BLaER1 treated with 17β-estradiol and CSF1 and Interleukin-3, amounts not matched to agents 10 nM and 100 nM (cell line): ENCODE measurements around the gene AIFM2.
"Not testable (repeated sequence)": the region's sequence is repeated elsewhere in the genome, so short reads cannot be mapped to it uniquely, and the experiment has no call there.

ENCODE experiments used
- H3K27ac ChIP-seq, 11 experiments: shearing (Covaris generic); formaldehyde crosslinking; 2 replicates each; pipeline ENCODE4 v1.8.1; 2022
- H3K27me3 ChIP-seq, 11 experiments: shearing (Covaris generic); formaldehyde crosslinking; 2 replicates each; pipeline ENCODE4 v1.8.1; 2022
- H3K36me3 ChIP-seq, 11 experiments: shearing (Covaris generic); formaldehyde crosslinking; 2 replicates each; pipeline ENCODE4 v1.8.1; 2022
- H3K4me1 ChIP-seq, 10 experiments: shearing (Covaris generic); formaldehyde crosslinking; 2 replicates each; pipeline ENCODE4 v1.8.1; 2022
- H3K4me2 ChIP-seq, 11 experiments: shearing (Covaris generic); formaldehyde crosslinking; 2 replicates each; pipeline ENCODE4 v1.8.1; 2022
- H3K4me3 ChIP-seq, 10 experiments: shearing (Covaris generic); formaldehyde crosslinking; 2 replicates each; pipeline ENCODE4 v1.8.1; 2022
- H3K9ac ChIP-seq, 11 experiments: shearing (Covaris generic); formaldehyde crosslinking; 2 replicates each; pipeline ENCODE4 v1.8.1; 2022
- H3K9me3 ChIP-seq, 11 experiments: shearing (Covaris generic); formaldehyde crosslinking; replicated peaks in 1 of 11; 2 replicates each; pipeline ENCODE4 v1.8.1; 2022
- H4K20me1 ChIP-seq, 11 experiments: shearing (Covaris generic); formaldehyde crosslinking; 2 replicates each; pipeline ENCODE4 v1.8.1; 2022
- Cebpa-rat ChIP-seq, 11 experiments: shearing (Covaris generic); IDR thresholded peaks; 2 replicates each; pipeline ENCODE4 v1.8.1; 2022

AIFM2 gene

DNA sequence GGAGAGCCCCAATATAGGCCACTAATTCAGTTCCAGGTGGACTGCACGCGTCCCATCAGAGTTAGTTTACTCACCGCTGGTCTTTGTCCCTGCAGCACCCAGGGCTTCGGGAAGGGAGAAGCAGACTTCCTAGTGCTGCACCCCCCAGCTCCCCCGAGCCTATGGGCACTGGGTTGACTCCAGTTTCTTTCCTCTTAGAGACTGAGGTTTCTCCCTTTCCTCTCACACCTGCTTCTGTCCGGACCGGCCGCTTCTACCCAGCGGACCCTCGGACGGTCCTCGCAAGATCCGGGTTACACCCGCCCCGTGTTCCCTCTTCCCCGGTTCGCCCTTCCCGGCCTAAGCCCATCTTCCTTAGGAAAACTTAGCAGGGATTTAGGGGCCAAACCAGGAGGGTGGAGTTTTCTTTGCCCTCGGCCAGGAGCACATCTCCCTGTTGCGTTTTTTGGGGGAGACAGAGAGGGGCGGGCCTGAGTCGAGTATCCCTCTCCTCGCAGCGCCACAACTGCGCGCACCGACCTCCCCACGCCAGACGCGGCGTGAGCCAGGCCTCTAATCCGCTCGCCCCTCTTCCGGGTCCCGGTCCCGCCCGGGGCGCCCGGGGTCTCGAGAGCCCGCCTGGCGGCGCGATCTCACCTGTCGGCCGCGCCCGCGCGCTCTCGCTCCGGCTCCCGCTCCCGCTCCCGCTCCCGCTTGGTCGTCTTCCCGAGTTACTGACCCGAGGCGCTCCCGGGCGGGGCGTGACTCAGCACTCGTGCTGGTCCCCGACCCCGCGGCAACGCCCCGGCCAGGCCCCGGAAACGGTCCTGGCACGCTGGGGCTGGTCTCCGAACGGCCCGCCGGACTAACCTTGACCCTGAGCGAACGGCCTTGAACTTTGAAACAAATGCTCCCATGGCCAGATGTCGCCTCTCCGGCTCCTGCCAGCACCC lies at the start of gene AIFM2:
AIFM2 (minus strand) TSS at position 728 of the 932 bp plus-strand sequence. CDS start 8,741 bp downstream, outside the sequence.
- H4K20me1 ChIP-seq = peaks cover 0 to 13% (median 0%) of the 10 kb centered on the region in 11 experiments; a peak in 4 of 22 replicates
- peaks cover 0 to 29% (median 25%) of the 10 kb centered on the region in 11 experiments; a peak in 17 of 22 replicates for H3K27me3 ChIP-seq
- peaks cover 26 to 47% (median 36%) of the 10 kb centered on the region in 10 experiments for H3K4me1 ChIP-seq
- no peaks in the 10 kb centered on the region for H3K9me3 ChIP-seq
- peaks cover 0 to 13% (median 0%) of the 10 kb centered on the region in 11 experiments; a peak in 2 of 22 replicates for H3K36me3 ChIP-seq
- H3K4me2 ChIP-seq = peak within 1 kb of the TSS; percentile 90 to 99 (median 97)
- H3K4me3 ChIP-seq = peak within 1 kb of the TSS; percentile 63 to 79 (median 70)
- TF ChIP-seq Cebpa-rat (IDR thresholded peaks at IDR 0.05) = no peak
- peak within 1 kb of the TSS; percentile 57 to 90 (median 82) for H3K27ac ChIP-seq
- H3K9ac ChIP-seq = peak within 1 kb of the TSS; percentile 74 to 88 (median 83)

DNA sequence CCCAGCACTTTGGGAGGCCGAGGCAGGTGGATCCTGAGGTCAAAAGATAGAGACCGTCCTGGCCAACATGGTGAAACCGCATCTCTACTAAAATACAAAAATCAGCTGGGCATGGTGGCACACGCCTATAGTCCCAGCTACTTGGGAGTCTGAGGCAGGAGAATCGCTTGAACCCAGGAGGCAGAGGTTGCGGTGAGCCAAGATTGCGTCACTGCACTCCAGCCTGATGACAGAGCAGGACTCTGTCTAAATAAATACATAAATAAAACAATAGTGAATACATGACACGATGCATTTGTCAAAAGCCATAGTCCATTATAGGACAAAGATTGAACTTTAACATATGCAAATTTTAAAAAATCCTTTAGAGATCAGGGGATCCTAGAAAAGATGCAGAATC lies 46.6 kb upstream of the AIFM2 start:
- not testable (repeated sequence) for H3K4me2 ChIP-seq, H4K20me1 ChIP-seq, H3K27me3 ChIP-seq, H3K9ac ChIP-seq, H3K4me3 ChIP-seq, H3K27ac ChIP-seq, H3K36me3 ChIP-seq
- Histone ChIP-seq H3K9me3 (peaks cover 0 to 19% (median 12%) of the 10 kb centered on the region in 11 experiments; a peak in 16 of 22 replicates), H3K4me1 (peaks cover 2 to 12% (median 7%) of the 10 kb centered on the region in 10 experiments; a peak in 18 of 20 replicates)

DNA sequence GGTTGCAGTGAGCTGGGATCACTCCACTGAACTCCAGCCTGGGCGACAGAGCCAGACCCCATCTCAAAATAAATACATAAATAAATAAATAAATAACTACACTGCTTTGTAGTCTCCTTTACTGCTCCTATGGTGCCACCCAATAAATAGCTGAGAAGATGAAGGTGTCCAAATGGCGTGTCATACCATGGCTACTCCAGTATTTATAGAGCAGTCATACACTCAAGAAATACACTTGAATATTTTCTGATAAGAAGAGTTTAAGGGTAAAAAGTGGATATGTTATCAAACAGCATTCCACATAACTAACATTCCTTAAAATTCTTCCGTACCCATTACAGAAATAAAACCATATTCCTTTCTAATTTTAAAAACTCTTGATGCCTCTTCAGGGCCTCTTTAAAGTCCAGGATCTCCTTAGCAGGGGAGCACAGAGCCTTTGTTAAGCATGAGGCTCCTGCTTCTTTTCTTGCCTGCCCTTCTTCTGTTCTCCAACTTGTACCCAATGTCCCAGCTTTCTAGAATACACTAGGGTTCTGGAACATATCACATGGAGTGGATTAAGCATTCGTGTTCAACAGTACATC lies 45.6 kb upstream of the AIFM2 start:
- no peaks in the 10 kb centered on the region for H3K27me3 ChIP-seq
- no peak for TF ChIP-seq Cebpa-rat (IDR thresholded peaks at IDR 0.05)

DNA sequence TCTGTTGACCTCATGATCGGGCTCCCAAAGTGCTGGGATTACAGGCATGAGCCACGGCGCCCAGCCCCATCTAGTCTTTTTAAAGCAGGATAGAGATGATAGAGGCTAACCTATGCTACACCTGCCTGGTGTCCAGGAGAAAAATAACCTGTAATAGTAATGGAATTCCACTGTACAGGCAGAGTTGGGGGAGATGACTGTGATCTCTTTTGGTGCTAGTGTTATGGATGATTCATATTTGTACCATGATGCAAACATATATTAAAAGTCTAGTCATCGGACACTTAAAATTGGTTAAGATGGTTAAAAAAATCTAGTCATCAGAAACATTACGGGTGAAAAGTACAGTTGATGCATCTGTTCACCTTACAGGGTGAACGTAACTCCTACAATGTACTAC lies 43.8 kb upstream of the AIFM2 start:
- no peaks in the 10 kb centered on the region for H3K27me3 ChIP-seq
- H3K4me1 ChIP-seq = peaks cover 7 to 14% (median 10%) of the 10 kb centered on the region in 10 experiments; a peak in 19 of 20 replicates
- H3K36me3 ChIP-seq = no peaks in the 10 kb centered on the region
- no peak overlapping the region for H3K27ac ChIP-seq
- H3K4me2 ChIP-seq = no peak overlapping the region
- no peak overlapping the region for H3K9ac ChIP-seq
- no peaks in the 10 kb centered on the region for H4K20me1 ChIP-seq
- peaks cover 0 to 19% (median 12%) of the 10 kb centered on the region in 11 experiments; a peak in 16 of 22 replicates for H3K9me3 ChIP-seq
- TF ChIP-seq Cebpa-rat (IDR thresholded peaks at IDR 0.05) = no peak
- no peak overlapping the region for H3K4me3 ChIP-seq

More for the DNA sequence above, 45.6 kb upstream of the AIFM2 start:
- H3K9ac ChIP-seq = no peak overlapping the region
- H3K36me3 ChIP-seq = no peaks in the 10 kb centered on the region
- peaks cover 8 to 13% (median 12%) of the 10 kb centered on the region in 10 experiments; a peak in 19 of 20 replicates for H3K4me1 ChIP-seq
- H3K4me2 ChIP-seq = no peak overlapping the region
- no peaks in the 10 kb centered on the region for H4K20me1 ChIP-seq
- H3K4me3 ChIP-seq = no peak overlapping the region
- no peak overlapping the region for H3K27ac ChIP-seq
- H3K9me3 ChIP-seq = peaks cover 0 to 19% (median 12%) of the 10 kb centered on the region in 11 experiments; a peak in 16 of 22 replicates

DNA sequence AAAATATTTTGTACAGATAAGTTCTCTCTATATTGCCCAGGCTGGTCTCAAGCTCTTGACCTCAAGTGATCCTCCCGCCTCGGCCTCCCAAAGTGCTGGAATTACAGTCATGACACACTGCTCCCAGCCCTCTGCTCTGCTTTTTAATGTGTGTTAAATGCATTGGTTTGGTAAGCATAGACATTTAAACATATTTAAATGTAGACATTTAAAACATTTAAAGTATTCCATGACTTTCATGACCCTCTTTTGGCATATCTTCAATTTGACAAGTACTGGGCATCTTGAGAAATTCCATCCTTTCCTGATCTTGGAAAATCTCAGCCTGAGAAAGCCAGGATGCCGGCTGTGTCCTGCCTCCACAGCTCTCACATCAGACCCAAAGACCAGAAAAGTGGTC lies 42.9 kb upstream of the AIFM2 start:
- H3K27me3 ChIP-seq = no peaks in the 10 kb centered on the region
- no peak overlapping the region for H3K4me2 ChIP-seq
- peaks cover 13 to 19% (median 15%) of the 10 kb centered on the region in 10 experiments for H3K4me1 ChIP-seq
- H3K9ac ChIP-seq = no peak overlapping the region
- no peak overlapping the region for H3K4me3 ChIP-seq
- no peaks in the 10 kb centered on the region for H3K36me3 ChIP-seq
- H4K20me1 ChIP-seq = no peaks in the 10 kb centered on the region
- TF ChIP-seq Cebpa-rat (IDR thresholded peaks at IDR 0.05) = no peak
- H3K9me3 ChIP-seq = peaks cover 0 to 17% (median 11%) of the 10 kb centered on the region in 11 experiments; a peak in 16 of 22 replicates
- H3K27ac ChIP-seq = no peak overlapping the region

DNA sequence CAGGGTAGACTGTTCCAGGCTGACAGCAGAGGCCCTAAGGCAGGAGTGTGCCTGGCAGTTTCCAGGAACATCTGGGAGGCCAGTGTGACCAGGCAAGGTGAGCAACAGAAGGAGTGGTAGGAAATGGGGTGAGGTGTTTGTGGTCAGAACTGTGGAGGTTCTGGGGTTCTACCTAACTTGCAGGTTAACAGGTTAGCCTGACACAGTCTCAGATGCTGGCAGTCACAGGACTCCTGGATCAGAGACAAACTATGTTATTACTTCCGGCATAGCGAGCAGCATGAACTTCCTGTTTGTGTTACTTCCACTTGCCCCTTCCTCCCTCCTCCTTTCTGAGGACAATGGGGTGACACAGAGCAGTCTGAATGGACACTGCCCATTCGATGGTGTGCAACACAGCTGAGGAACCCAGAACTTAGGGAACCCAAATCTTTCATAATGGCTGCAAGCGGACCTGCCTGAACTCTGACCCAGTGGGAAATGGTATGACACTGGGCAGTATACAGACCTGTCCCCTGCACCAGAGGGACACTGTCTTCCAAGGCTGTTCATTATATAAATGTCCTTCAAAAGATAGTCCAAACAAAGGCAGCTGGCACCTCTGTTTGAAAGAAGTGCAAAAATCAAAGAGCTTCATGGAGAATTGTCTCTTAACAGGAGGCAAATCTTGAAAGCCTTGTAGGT lies 41.6 kb upstream of the AIFM2 start:
- peak overlapping the region; percentile 9 to 68 (median 34); a peak in 15 of 22 replicates for H3K27ac ChIP-seq
- H3K9ac ChIP-seq = peak overlapping the region in 2 of 11 experiments; percentile 14 to 17; a peak in 3 of 22 replicates
- H4K20me1 ChIP-seq = peaks cover 6 to 9% (median 8%) of the 10 kb centered on the region in 11 experiments; a peak in 21 of 22 replicates
- no peak for TF ChIP-seq Cebpa-rat (IDR thresholded peaks at IDR 0.05)
- H3K4me3 ChIP-seq = no peak overlapping the region
- H3K4me1 ChIP-seq = peaks cover 14 to 21% (median 17%) of the 10 kb centered on the region in 10 experiments
- no peaks in the 10 kb centered on the region for H3K27me3 ChIP-seq
- no peaks in the 10 kb centered on the region for H3K36me3 ChIP-seq
- H3K4me2 ChIP-seq = peak overlapping the region; percentile 16 to 84 (median 48); a peak in 18 of 22 replicates
- H3K9me3 ChIP-seq = peaks cover 0 to 4% (median 0%) of the 10 kb centered on the region in 11 experiments; a peak in 2 of 22 replicates

DNA sequence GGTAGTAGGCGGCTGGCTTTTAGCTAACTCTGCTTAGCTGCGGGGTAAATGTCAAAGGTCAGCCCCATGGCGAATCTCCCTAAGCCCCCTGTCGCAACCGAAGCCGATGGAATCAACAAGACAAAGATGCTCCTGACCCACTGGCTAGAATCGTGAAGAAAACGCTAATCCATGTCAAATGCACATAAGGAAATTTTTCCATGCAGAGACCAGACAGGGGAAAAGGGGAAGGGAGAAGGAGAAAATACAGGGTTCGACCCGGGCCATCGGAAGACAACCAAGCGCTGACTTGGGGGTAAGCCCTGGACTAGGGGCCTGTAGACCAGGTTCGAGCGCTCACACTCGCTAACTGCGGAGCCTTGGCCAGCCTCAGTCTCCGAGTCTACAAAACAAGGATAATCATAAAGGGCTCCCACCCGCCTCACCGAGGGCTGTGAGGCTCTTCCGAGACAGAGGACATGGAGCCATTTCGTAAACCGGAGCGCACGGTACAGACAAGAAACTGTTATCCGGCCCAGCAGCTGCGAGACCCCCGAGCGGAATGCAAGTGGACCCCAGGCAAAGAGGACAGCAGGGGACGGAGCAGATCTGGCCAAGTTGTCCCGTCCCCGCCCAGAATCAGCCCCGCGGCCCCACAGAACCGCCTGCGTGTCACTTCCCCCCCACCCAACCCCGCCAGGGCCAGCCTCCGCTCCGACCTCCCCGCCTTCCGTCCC lies 37.2 kb upstream of the AIFM2 start:
- Histone ChIP-seq H4K20me1 (peaks cover 49 to 53% (median 51%) of the 10 kb centered on the region in 11 experiments), H3K4me2 (peak overlapping the region; percentile 86 to 99 (median 94))

DNA sequence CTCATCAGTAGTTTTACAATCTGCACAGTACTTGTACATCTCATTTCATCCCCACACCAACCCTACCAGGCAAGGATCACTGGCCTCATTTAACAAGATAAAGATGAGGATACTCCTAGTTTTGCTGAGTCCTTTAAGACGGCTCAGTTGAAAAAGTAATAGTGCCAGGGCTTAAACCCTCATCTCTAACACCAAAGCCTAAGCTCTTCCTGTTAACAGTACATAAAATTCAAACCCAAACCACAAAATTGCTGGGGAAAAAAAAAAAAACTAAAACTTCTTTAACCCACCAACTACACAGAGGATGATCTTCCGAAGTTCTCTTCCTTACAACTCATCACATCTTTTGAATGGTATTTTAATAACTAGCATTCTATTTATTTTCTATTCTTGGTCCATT lies 36.4 kb upstream of the AIFM2 start:
- peak overlapping the region; percentile 75 to 98 (median 94) for H3K4me3 ChIP-seq
- peak overlapping the region; percentile 86 to 99 (median 94) for H3K4me2 ChIP-seq
- H3K27ac ChIP-seq = peak overlapping the region in 7 of 11 experiments; percentile 88 to 93 (median 91); a peak in 9 of 22 replicates
- no peaks in the 10 kb centered on the region for H3K9me3 ChIP-seq
- peaks cover 19 to 36% (median 31%) of the 10 kb centered on the region in 11 experiments; a peak in 20 of 22 replicates for H3K36me3 ChIP-seq
- peaks cover 61 to 69% (median 64%) of the 10 kb centered on the region in 10 experiments for H3K4me1 ChIP-seq
- no peaks in the 10 kb centered on the region for H3K27me3 ChIP-seq
- TF ChIP-seq Cebpa-rat (IDR thresholded peaks at IDR 0.05) = no peak
- peaks cover 54 to 61% (median 59%) of the 10 kb centered on the region in 11 experiments for H4K20me1 ChIP-seq
- peak overlapping the region; percentile 85 to 96 (median 93) for H3K9ac ChIP-seq

More for the DNA sequence above, 37.2 kb upstream of the AIFM2 start:
- TF ChIP-seq Cebpa-rat (IDR thresholded peaks at IDR 0.05) = no peak
- Histone ChIP-seq H3K9me3 (no peaks in the 10 kb centered on the region), H3K36me3 (peaks cover 19 to 36% (median 31%) of the 10 kb centered on the region in 11 experiments; a peak in 20 of 22 replicates), H3K9ac (peak overlapping the region; percentile 85 to 96 (median 93)), H3K27me3 (no peaks in the 10 kb centered on the region), H3K4me1 (peaks cover 58 to 65% (median 61%) of the 10 kb centered on the region in 10 experiments), H3K4me3 (peak overlapping the region; percentile 75 to 98 (median 94)), H3K27ac (peak overlapping the region; percentile 80 to 94 (median 90))
